ENCODE results near the gene CTSG.
"Not testable (repeated sequence)": the region's sequence is repeated elsewhere in the genome, so short reads cannot be mapped to it uniquely, and the experiment has no call there.

Gene CTSG

DNA sequence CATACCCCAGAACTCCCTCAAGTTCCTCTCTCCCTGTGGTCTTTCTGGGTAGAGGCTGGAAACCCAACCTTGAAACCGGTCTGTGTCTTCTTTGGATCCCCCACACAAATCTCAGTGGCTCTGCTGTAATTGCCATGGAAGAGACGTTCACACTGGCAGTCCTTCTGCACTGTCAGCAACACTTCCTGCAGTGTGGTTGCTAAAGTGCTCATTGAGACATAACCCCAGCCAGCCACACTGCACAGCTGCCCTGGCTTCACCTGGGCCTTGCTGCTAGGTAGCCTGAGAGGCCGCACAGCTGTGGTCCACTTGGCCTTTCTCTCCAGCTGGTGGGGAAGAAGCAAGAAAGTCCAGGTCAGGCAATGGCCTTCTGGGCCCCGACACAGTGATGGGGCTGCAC, 31.0 kb upstream of the CTSG start:
- TF ChIP-seq, protein P1, sequence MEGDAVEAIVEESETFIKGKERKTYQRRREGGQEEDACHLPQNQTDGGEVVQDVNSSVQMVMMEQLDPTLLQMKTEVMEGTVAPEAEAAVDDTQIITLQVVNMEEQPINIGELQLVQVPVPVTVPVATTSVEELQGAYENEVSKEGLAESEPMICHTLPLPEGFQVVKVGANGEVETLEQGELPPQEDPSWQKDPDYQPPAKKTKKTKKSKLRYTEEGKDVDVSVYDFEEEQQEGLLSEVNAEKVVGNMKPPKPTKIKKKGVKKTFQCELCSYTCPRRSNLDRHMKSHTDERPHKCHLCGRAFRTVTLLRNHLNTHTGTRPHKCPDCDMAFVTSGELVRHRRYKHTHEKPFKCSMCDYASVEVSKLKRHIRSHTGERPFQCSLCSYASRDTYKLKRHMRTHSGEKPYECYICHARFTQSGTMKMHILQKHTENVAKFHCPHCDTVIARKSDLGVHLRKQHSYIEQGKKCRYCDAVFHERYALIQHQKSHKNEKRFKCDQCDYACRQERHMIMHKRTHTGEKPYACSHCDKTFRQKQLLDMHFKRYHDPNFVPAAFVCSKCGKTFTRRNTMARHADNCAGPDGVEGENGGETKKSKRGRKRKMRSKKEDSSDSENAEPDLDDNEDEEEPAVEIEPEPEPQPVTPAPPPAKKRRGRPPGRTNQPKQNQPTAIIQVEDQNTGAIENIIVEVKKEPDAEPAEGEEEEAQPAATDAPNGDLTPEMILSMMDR (conservative IDR thresholded peaks at IDR 0.05; ENCODE audit: low read depth, low read length): no peak
- no peak overlapping the region for H3K4me3 ChIP-seq (ENCODE audit: low read depth, low read length)
- DNase-seq (ENCODE audit: low read depth): no peak

DNA sequence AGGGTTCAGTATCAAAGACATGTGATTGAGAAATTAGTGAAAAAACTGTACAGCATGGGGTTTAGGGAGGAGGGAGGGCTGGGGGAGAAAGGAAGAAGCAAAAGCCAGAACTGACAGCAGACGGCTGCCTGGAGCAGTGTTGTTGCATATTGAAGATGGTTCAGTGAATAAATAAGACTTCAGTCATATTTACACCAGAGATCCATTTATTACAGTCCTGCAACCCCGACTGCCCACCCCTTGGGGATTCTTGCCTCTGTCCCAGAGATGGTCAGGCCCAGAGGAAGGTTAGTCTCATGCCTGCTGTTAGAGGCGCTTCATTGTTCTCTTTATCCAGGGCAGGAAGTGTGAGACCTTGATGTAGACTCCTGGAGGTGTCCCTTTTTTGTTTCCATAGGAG, 30.2 kb upstream of the CTSG start:
- TF ChIP-seq, protein P1 (conservative IDR thresholded peaks at IDR 0.05; ENCODE audit: low read depth, low read length): no peak
- no peak for DNase-seq (ENCODE audit: low read depth)
- H3K4me3 ChIP-seq (ENCODE audit: low read depth, low read length): no peak overlapping the region

DNA sequence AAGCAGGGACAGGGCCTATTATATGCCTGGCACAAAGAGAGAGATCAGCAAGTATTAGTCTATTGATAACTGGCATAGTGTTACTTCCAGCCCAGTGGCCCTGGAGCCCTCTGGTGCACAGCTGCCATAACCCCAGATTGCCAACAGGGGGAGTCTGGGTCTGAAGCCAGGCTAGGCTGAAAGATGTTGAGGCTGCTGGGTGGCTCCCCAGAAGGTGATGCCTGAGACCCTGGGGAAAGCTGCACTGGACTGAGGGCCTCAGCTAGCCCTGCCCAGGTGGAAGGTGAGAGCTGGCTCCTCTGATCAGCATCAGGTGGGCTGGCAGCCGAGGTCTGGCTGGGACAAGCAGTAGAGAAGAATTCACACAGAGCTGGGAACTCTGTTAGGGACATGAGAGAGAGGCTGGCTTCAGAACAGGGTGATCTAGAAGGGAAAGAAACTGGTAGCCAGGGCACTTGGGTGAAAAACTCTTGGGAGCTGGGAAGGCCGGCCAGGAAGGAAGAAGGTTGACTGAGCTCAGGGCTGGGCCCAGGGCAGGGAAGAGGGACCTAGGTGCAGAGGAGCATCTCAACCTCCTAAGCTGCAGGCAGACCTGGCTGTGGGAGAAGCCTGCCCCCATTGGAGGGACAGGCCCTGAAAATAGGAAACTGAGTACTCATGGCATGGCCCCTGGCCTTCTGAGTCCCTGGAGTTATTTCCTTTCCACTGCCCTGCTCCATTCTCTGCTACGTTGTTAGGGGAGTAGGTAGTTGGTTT, 29.6 kb upstream of the CTSG start:
- DNase-seq (ENCODE audit: low read depth): no peak
- TF ChIP-seq, protein P1 (conservative IDR thresholded peaks at IDR 0.05; ENCODE audit: low read depth, low read length): peak; percentile 11
- H3K4me3 ChIP-seq (ENCODE audit: low read depth, low read length): no peak overlapping the region

DNA sequence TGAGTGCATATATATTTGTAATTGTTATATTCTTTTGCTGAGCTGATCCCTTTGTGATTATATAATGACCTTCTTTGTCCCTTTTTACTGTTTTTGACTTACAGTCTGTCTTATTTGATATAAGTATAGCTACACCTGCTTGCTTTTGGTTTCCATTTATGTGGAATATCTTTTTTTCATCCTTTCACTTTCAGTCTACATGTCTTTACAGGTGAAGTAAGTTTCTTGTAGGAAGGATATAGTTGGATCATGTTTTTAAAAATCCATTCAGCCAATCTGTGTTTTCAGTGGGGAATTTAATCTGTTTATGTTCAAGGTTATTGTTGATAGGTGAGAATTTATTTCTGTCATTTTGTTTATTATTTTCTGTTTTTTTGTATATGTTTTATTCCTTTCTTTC, 21.4 kb upstream of the CTSG start:
- no peak for DNase-seq (ENCODE audit: low read depth)
- no peak overlapping the region for H3K4me3 ChIP-seq (ENCODE audit: low read depth, low read length)
- TF ChIP-seq, protein P1 (conservative IDR thresholded peaks at IDR 0.05; ENCODE audit: low read depth, low read length): no peak

DNA sequence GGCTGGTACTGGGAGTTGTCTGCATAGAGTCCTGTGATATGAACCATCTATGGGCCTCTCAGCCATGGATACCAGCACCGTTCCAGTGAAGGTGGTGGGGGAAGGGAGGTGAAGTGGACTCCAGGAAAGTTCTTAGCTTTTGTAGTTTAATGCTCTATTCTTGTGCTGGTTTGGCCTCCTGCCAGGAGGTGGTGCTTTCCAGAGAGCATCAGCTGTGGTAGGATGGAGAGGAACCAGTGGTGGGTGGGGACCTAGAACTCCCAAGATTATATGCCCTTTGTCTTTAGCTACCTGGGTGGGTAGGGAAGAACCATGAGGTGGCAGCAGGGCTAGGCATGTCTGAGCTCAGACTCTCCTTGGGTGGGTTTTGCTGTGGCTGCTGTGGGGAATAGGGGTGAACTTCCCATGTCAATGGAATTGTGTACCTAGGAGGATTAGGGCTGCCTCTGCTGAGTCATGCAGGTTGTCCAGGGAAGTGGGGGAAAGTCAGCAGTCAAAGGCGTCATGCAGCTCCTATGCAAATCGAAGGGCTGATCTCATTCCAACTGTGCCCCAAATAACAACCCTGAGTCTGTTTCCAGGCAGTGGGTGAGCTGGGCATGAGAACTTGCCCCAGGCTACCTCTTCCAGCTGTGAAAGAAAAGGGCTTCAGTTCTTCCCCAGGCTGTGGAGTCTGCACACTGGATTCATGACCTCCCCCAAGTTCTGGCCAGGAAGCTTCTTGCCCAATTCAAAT, 19.2 kb upstream of the CTSG start:
- H3K4me3 ChIP-seq (ENCODE audit: low read depth, low read length): no peak overlapping the region
- DNase-seq (ENCODE audit: low read depth): no peak
- TF ChIP-seq, protein P1 (conservative IDR thresholded peaks at IDR 0.05; ENCODE audit: low read depth, low read length): no peak

DNA sequence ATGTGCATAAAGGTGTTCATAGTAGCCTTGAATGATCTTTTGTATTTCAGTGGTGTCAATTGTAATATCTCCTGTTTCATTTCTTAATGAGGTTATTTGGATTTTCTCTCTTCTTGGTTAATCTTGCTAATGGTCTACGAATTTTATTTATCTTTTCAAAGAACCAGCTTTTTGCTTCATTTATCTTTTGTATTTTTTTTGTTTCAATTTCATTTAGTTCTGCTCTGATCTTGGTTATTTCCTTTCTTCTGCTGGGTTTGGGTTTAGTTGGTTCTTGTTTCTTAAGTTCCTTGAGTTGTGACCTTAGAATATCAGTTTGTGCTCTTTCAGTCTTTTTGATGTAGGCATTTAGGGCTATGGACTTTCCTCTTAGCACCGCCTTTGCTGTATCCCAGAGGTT, 15.0 kb upstream of the CTSG start:
- not testable (repeated sequence) for H3K4me3 ChIP-seq (ENCODE audit: low read depth, low read length); DNase-seq (ENCODE audit: low read depth)

DNA sequence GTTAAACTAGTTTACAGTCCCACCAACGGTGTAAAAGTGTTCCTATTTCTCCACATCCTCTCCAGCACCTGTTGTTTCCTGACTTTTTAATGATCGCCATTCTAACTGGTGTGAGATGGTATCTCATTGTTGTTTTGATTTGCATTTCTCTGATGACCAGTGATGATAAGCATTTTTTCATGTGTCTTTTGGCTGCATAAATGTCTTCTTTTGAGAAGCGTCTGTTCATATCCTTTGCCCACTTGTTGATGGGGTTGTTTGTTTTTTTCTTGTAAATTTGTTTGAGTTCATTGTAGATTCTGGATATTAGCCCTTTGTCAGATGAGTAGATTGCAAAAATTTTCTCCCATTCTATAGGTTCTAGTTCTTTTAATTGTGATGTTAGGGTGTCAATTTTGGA, 8.4 kb upstream of the CTSG start:
- H3K4me3 ChIP-seq (ENCODE audit: low read depth, low read length); DNase-seq (ENCODE audit: low read depth): not testable (repeated sequence)

DNA sequence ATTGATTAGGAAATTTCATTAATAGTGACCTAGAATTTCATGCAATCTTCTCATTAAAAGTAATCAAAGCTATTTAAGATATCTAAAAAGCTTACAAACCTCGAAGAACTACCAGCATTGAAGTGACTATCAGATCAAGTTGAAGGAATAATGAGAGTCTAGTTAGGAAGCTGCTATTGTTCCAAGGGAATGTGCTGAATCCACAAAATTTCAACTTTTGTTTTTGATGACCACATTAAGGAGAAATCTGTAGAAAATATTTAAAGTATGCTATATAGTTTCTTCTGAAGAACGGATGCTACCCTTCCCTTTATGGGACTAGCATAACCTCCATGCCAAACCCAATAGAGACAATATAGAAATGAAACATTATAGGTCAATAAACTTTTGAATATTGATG, 2.5 kb upstream of the CTSG start:
- TF ChIP-seq, protein P1 (conservative IDR thresholded peaks at IDR 0.05; ENCODE audit: low read depth, low read length): no peak
- no peak for DNase-seq (ENCODE audit: low read depth)
- H3K4me3 ChIP-seq (ENCODE audit: low read depth, low read length): no peak overlapping the region
